Colonic mucosa (tissue), 4 donors: ENCODE results near the gene CCDC142. TPM values are rescaled to one million over a fixed set of nuclear protein-coding genes. Genes with fewer than 3 reads are reported as not detected.
"Not testable (repeated sequence)": the region's sequence is repeated elsewhere in the genome, so short reads cannot be mapped to it uniquely, and the experiment has no call there.

Experiments
- DNase-seq: peaks from one replicate; pipeline ENCODE4 v3.0.0-alpha.2; 2020
- H3K27ac ChIP-seq: fragments of 200-600 bp; one replicate; pipeline ENCODE4 v1.8.0; 2021
- H3K27me3 ChIP-seq: fragments of 200-600 bp; one replicate; pipeline ENCODE4 v1.8.0; 2021
- H3K36me3 ChIP-seq: fragments of 200-600 bp; one replicate; pipeline ENCODE4 v1.8.0; 2021
- H3K4me1 ChIP-seq: fragments of 200-600 bp; one replicate; pipeline ENCODE4 v1.8.0; 2021; ENCODE audit warnings: mild to moderate bottlenecking
- H3K4me3 ChIP-seq: fragments of 200-600 bp; one replicate; pipeline ENCODE4 v1.8.0; 2021
- H3K9ac ChIP-seq, 2 donors: one replicate each; pipeline ENCODE4 v1.7.0; 2013; ENCODE audit warnings: control low read depth in 2 of 2, low read depth in 2 of 2, low read length in 2 of 2
- H3K9me3 ChIP-seq: fragments of 200-600 bp; one replicate; pipeline ENCODE4 v1.8.0; 2021
- intact Hi-C: fragments of 100-400 bp; cut with DNase I; formaldehyde crosslinking; loops from one replicate; pipeline ENCODE4 v1.14.1; 2022
- total RNA-seq, 2 donors: library from RNA; stranded (reverse); fragmentation: NEBNext Ultra II Directional in 1 of 2; extraction: Animal tissue kit (Norgen Biotek cat#: 25700) in 1 of 2; gene quantifications; one replicate each; pipeline ENCODE4 v1.2.1, GENCODE V29; 2021
- TF ChIP-seq, protein P1 (sequence below): fragments of 200-600 bp; IDR thresholded peaks from one replicate; pipeline ENCODE4 v1.8.0; 2022; ENCODE audit warnings: antibody characterized with exemption, mild to moderate bottlenecking
- donor health status: healthy.
- donor health status: DM: no; HTN: no; CAD: no.
- donor health status: DM: no; HTN: no; CAD: no.

Gene CCDC142
- total RNA-seq, 2 donors from 2014 or later, result 14.5 to 28.3 TPM

DNA sequence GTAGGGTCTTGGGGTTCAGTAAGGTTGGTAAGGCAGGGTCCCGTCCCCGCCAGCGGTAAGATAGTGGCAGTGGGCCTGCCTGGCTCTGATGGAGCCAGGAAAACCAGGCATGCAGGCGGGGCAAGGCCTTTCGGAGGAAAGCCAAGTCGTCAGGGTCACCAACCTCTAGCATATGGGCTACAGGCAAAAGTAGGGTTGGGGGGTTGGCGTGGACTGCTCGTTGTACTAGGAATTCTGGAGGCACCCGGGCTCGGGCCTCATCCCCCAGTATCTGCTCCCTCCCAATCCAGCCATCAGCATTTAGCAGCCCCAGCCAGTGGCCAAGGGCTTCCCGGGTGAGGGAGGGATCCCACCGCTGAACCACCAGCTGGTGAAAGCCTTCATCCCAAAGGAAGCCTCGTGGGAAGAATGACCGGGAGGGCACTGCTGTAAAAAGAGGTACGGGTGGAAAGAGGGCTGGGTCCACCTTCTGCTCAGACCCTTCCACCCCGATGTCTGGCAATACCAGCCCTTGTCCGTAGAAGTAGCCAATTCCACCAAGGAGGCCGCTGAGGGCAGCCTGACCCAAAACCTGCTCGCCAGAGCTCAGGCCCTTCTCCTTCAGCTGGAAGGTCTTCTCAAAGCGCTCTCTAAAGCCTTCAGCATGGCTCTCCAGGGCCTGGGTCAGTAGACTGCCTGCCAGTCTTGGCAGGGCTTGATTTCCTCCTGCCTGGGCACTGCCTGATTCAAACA, 20.6 kb downstream of the CCDC142 start:
- Histone ChIP-seq H3K4me3 (no peak overlapping the region), H3K36me3 (no peaks in the 10 kb centered on the region), H3K27me3 (no peaks in the 10 kb centered on the region), H3K27ac (no peak overlapping the region), H3K9me3 (no peaks in the 10 kb centered on the region), H3K9ac (no peak overlapping the region), H3K4me1 (peaks cover 7% of the 10 kb centered on the region)
- intact Hi-C loops, result no loop called here
- DNase-seq, result no peak
- TF ChIP-seq, protein P1, sequence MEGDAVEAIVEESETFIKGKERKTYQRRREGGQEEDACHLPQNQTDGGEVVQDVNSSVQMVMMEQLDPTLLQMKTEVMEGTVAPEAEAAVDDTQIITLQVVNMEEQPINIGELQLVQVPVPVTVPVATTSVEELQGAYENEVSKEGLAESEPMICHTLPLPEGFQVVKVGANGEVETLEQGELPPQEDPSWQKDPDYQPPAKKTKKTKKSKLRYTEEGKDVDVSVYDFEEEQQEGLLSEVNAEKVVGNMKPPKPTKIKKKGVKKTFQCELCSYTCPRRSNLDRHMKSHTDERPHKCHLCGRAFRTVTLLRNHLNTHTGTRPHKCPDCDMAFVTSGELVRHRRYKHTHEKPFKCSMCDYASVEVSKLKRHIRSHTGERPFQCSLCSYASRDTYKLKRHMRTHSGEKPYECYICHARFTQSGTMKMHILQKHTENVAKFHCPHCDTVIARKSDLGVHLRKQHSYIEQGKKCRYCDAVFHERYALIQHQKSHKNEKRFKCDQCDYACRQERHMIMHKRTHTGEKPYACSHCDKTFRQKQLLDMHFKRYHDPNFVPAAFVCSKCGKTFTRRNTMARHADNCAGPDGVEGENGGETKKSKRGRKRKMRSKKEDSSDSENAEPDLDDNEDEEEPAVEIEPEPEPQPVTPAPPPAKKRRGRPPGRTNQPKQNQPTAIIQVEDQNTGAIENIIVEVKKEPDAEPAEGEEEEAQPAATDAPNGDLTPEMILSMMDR, result no peak

DNA sequence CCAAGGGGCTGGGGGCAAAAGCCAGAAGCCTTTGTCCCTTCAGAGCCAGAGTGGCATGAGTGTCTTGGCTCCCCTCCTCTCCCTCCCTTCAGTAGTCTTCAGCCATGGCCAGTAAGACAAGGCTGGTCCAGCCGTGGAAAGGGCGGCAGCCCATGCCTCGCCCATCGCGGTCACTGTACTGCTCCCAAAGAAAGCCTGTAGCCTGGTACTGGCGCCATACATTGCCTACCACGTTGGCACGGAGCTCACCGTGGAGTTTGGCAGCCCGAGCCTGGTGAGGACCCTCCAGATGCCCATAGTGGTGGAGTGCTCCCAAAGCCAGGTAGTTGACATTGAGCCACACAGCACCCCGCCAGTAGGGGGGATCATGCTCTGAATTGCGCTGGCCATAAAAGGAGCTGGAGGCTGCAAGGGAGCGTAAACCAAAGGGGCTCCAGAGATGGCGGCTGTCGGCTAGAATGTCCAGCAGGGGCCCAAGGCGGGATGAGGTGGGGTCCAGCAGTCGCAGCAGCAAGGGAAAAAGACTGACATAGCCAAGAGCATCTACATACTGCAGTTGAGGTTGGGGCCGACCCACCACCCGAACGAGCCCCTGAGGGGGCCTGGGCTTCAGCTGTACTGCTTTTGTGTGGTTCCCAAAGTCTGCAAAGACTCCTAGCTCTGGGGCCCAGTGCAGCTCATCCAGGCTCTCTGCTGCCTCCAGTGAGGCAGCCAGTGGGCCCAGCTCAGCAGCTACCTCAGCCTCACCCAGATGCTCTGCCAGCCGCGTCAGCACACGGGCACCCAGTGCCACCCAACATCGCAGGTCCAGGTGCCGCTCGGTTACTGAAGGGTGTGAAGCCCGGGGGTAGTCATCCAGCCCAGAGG, 21.4 kb downstream of the CCDC142 start:
- Histone ChIP-seq H3K9ac (no peak overlapping the region), H3K4me1 (peaks cover 7% of the 10 kb centered on the region), H3K9me3 (no peaks in the 10 kb centered on the region), H3K27me3 (no peaks in the 10 kb centered on the region), H3K27ac (no peak overlapping the region), H3K4me3 (no peak overlapping the region), H3K36me3 (no peaks in the 10 kb centered on the region)
- DNase-seq, result no peak
- intact Hi-C loops, result no loop called here
- TF ChIP-seq, protein P1, result no peak

GRCh38 chr2:74460187-74460586, 22.6 kb downstream of the CCDC142 start:
- H3K27ac ChIP-seq, H3K9me3 ChIP-seq, intact Hi-C loops, H3K36me3 ChIP-seq, H3K9ac ChIP-seq, DNase-seq, H3K27me3 ChIP-seq, H3K4me3 ChIP-seq: not testable (repeated sequence)
- peaks cover 19% of the 10 kb centered on the region for H3K4me1 ChIP-seq

DNA sequence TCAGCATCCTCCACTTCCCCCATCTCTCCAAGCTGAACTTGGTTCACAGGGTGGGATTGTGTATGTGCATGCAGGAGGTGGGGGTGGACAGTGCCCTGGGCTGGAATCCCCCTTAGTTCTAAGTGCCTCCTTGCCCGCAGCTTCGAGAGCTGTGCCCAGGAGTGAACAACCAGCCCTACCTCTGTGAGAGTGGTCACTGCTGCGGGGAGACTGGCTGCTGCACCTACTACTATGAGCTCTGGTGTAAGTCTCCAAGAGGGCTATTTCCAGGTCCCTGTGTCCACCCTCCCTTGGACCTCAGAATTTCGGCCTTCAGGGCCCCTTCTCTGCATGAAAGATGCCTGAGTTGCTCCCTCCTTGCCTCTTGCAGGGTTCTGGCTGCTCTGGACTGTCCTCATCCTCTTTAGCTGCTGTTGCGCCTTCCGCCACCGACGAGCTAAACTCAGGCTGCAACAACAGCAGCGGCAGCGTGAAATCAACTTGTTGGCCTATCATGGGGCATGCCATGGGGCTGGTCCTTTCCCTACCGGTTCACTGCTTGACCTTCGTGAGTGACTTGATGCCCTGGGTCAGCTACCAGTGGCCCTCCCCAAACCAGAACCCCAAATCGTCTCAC, 23.2 kb downstream of the CCDC142 start:
- H3K9me3 ChIP-seq, H3K36me3 ChIP-seq, H3K9ac ChIP-seq, H3K4me3 ChIP-seq, H3K27me3 ChIP-seq, intact Hi-C loops, H3K27ac ChIP-seq, DNase-seq: not testable (repeated sequence)
- H3K4me1 ChIP-seq, result peaks cover 19% of the 10 kb centered on the region

- H3K27ac ChIP-seq, result peak overlapping the region; percentile 100
- no peak for DNase-seq
- no peaks in the 10 kb centered on the region for H3K9me3 ChIP-seq
- H3K4me3 ChIP-seq, result peak overlapping the region; percentile 68
- H3K27me3 ChIP-seq, result no peaks in the 10 kb centered on the region
- peaks cover 17% of the 10 kb centered on the region for H3K4me1 ChIP-seq
- intact Hi-C loops, result no loop called here
- H3K36me3 ChIP-seq, result no peaks in the 10 kb centered on the region
- TF ChIP-seq, protein P1, result no peak
- H3K9ac ChIP-seq, result peak overlapping the region; percentile 77 to 94
Observed at GRCh38 chr2:74458938-74459363, 23.8 kb downstream of the CCDC142 start.

DNA sequence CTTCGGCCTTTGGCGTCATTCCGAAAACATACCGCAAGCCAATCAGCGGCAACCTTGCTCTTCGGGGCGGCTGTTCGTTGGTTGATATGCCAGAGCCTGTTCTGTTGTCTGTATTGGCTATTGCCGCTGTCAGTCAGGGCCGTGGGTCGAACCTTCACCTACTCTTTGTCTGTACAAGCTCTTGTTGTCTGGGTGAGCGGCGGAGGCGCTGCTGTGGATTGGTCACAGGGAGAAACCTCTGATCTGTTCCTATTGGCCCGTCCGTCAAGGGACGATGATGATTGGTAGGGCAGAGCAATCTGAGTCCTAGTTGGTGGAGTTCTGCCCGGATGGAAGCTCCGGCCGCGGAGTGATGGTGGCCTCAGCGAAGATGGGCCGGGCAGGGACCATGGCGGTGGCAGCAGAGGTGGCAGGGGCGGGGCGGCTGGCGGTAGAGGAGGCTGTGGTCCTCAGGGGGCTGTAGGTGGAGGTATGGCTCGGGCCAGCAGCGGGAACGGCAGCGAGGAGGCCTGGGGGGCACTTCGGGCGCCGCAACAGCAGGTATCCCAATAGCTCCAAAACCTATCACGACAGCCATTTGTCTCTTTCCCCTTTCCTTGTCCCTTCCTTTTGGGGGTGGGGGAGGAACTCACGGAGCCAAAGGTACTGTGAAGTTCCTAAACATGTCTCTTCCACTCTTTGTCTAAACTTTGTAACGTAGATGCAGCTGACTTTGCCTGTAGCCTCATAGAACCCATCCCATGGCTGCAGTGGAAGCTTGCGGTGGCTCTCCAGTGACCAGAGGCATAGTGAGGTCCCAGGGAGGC, 24.5 kb downstream of the CCDC142 start, which contains the start of gene WBP1:
Gene WBP1, plus strand, starts transcription at position 307 of the 806 bp plus-strand sequence. Its CDS starts 165 bp downstream, at position 472.
- DNase-seq, result peak; percentile 100
- Histone ChIP-seq H3K27ac (peak within 1 kb of the TSS; percentile 100), H3K36me3 (no peaks in the 10 kb centered on the region), H3K9me3 (no peaks in the 10 kb centered on the region), H3K27me3 (no peaks in the 10 kb centered on the region), H3K4me1 (peaks cover 15% of the 10 kb centered on the region), H3K4me3 (peak within 1 kb of the TSS; percentile 68), H3K9ac (peak within 1 kb of the TSS; percentile 94 to 98)
- TF ChIP-seq, protein P1, result no peak
- intact Hi-C loops, result no loop called here
